H1 (cell line): ENCODE results near the gene SPDYE2. TPM values are rescaled to one million over a fixed set of nuclear protein-coding genes. Genes with fewer than 3 reads are reported as not detected.
"Not testable (repeated sequence)": the region's sequence is repeated elsewhere in the genome, so short reads cannot be mapped to it uniquely, and the experiment has no call there.

ENCODE experiments used
- CTCF ChIA-PET: fragments of 300-600 bp; sonication (Branson Sonifier 250); formaldehyde crosslinking; loops from one replicate; lab custom pipeline; 2021; ENCODE audit not compliant: partially characterized antibody; lab: Charles Lee
- POLR2A ChIA-PET: fragments of 300-600 bp; sonication (Branson Sonifier 250); formaldehyde crosslinking; loops from one replicate; lab custom pipeline; 2021; ENCODE audit warnings: inconsistent platforms; ENCODE audit not compliant: partially characterized antibody; lab: Charles Lee
- DNase-seq, 2 experiments: peaks; one replicate each; pipeline versions ENCODE4 v3.0.0 to v3.0.0-alpha.2; 2010 to 2022; ENCODE audit warnings: low spot score in 2 of 2, low read depth in 1 of 2, mixed read lengths in 1 of 2
- FAIRE-seq: peaks from 2 replicates; lab custom pipeline; 2011; peaks lifted over from hg19 to GRCh38; lab: Jason Lieb, UNC
- H2AFZ ChIP-seq: 2 replicates; pipeline ENCODE4 v1.8.1; 2012; ENCODE audit warnings: low read length, inconsistent platforms
- H2AK5ac ChIP-seq: 2 replicates; pipeline ENCODE4 v1.6.1; 2013; ENCODE audit warnings: low read depth, low read length
- H2BK120ac ChIP-seq: replicated peaks from 2 replicates; pipeline ENCODE3; 2013; ENCODE audit warnings: low read depth, low read length, inconsistent platforms
- H2BK12ac ChIP-seq: 2 replicates; pipeline ENCODE4 v1.6.1; 2013; ENCODE audit warnings: low read depth, low read length
- H2BK15ac ChIP-seq: 2 replicates; pipeline ENCODE4 v1.6.1; 2013; ENCODE audit warnings: low read length
- H2BK20ac ChIP-seq: 2 replicates; pipeline ENCODE4 v1.6.1; 2013; ENCODE audit warnings: low read length
- H2BK5ac ChIP-seq: 2 replicates; pipeline ENCODE4 v1.6.1; 2013; ENCODE audit warnings: low read depth, low read length
- H3K14ac ChIP-seq: 2 replicates; pipeline ENCODE4 v1.6.1; 2013; ENCODE audit warnings: inconsistent platforms; ENCODE audit not compliant: insufficient read length
- H3K18ac ChIP-seq: 2 replicates; pipeline ENCODE4 v1.6.1; 2013; ENCODE audit warnings: low read length; ENCODE audit errors: extremely low read depth
- H3K23ac ChIP-seq: 2 replicates; pipeline ENCODE4 v1.6.1; 2013; ENCODE audit warnings: inconsistent platforms; ENCODE audit not compliant: insufficient read length
- H3K23me2 ChIP-seq: 2 replicates; pipeline ENCODE4 v1.6.1; 2013; ENCODE audit warnings: low read depth, low read length
- H3K27ac ChIP-seq: 2 replicates; pipeline ENCODE4 v1.6.1; 2011; ENCODE audit warnings: low read depth, low read length, inconsistent platforms
- H3K27me3 ChIP-seq, 4 experiments: replicated peaks in 1 of 4; 1 replicate in 1 of 4; 2 replicates in 3 of 4; pipeline versions ENCODE4 v1.6.1 to v1.8.1; 2011 to 2013; ENCODE audit warnings: low read length in 3 of 4, mild to moderate bottlenecking in 3 of 4, inconsistent platforms in 2 of 4, mixed read lengths in 2 of 4, moderate library complexity in 1 of 4; ENCODE audit not compliant: control insufficient read depth in 3 of 4, insufficient read depth in 3 of 4; ENCODE audit errors: extremely low read depth in 1 of 4
- H3K36me3 ChIP-seq, 4 experiments: 2 replicates each; pipeline versions ENCODE4 v1.6.1 to v1.8.1; 2011 to 2013; ENCODE audit warnings: mild to moderate bottlenecking in 4 of 4, low read length in 3 of 4, moderate library complexity in 2 of 4, control low read depth in 1 of 4, inconsistent platforms in 1 of 4; ENCODE audit not compliant: insufficient read depth in 4 of 4, control insufficient read depth in 2 of 4
- H3K4ac ChIP-seq: replicated peaks from 2 replicates; pipeline ENCODE3; 2013; ENCODE audit warnings: low read length, low read depth, mixed read lengths, inconsistent platforms; ENCODE audit not compliant: insufficient read length
- H3K4me1 ChIP-seq, 4 experiments: replicated peaks in 1 of 4; 1 replicate in 1 of 4; 2 replicates in 3 of 4; pipeline versions ENCODE4 v1.6.1 to v1.8.1; 2011 to 2013; ENCODE audit warnings: low read length in 3 of 4, inconsistent platforms in 2 of 4, mixed read lengths in 1 of 4; ENCODE audit not compliant: insufficient read depth in 4 of 4, control insufficient read depth in 3 of 4
- H3K4me2 ChIP-seq, 2 experiments: 2 replicates each; pipeline versions ENCODE4 v1.6.1 to v1.8.1; 2011 to 2013; ENCODE audit warnings: low read depth in 2 of 2, low read length in 2 of 2, control low read depth in 1 of 2, inconsistent platforms in 1 of 2, mild to moderate bottlenecking in 1 of 2; ENCODE audit not compliant: insufficient read depth in 1 of 2
- H3K4me3 ChIP-seq, 4 experiments: fragments of 200-600, 300-600 bp in 1 of 4; sonication (generic), shearing (Covaris generic), sonication (Bioruptor Twin) in 1 of 4; 2 replicates each; pipeline versions ENCODE4 v1.5.1 to v1.8.1; 2011 to 2016; ENCODE audit warnings: low read length in 4 of 4, low read depth in 3 of 4, control low read depth in 2 of 4, inconsistent platforms in 2 of 4, mild to moderate bottlenecking in 2 of 4, mixed read lengths in 1 of 4, moderate library complexity in 1 of 4; ENCODE audit not compliant: insufficient read depth in 2 of 4; ENCODE audit errors: extremely low read depth in 1 of 4
- H3K56ac ChIP-seq: replicated peaks from 2 replicates; pipeline ENCODE3; 2013; ENCODE audit warnings: low read depth, mild to moderate bottlenecking, mixed read lengths, low read length, inconsistent platforms; ENCODE audit not compliant: insufficient read length
- H3K79me1 ChIP-seq: 2 replicates; pipeline ENCODE4 v1.6.1; 2013; ENCODE audit warnings: low read depth, low read length, control low read depth
- H3K79me2 ChIP-seq, 2 experiments: 2 replicates each; pipeline versions ENCODE4 v1.6.1 to v1.8.1; 2012 to 2013; ENCODE audit warnings: low read length in 2 of 2, mild to moderate bottlenecking in 2 of 2, inconsistent platforms in 1 of 2; ENCODE audit not compliant: insufficient read depth in 2 of 2, control insufficient read depth in 1 of 2
- H3K9ac ChIP-seq, 4 experiments: replicated peaks in 1 of 4; 1 replicate in 1 of 4; 2 replicates in 3 of 4; pipeline versions ENCODE4 v1.6.1 to v1.8.1; 2011 to 2013; ENCODE audit warnings: low read depth in 3 of 4, low read length in 3 of 4, control low read depth in 2 of 4, mild to moderate bottlenecking in 2 of 4, moderate library complexity in 2 of 4, inconsistent platforms in 1 of 4; ENCODE audit errors: extremely low read depth in 1 of 4
- H3K9me3 ChIP-seq, 2 experiments: 2 replicates each; pipeline versions ENCODE4 v1.6.1 to v1.8.1; 2012 to 2013; ENCODE audit warnings: mild to moderate bottlenecking in 2 of 2, moderate library complexity in 2 of 2, control low read depth in 1 of 2, inconsistent platforms in 1 of 2, low read depth in 1 of 2, low read length in 1 of 2, mixed read lengths in 1 of 2; ENCODE audit not compliant: insufficient read depth in 2 of 2
- H4K20me1 ChIP-seq, 2 experiments: replicated peaks in 1 of 2; 2 replicates each; pipeline versions ENCODE3 to v1.8.1; 2011 to 2013; ENCODE audit warnings: inconsistent platforms in 2 of 2, low read length in 2 of 2, mild to moderate bottlenecking in 1 of 2; ENCODE audit not compliant: insufficient read depth in 2 of 2, control insufficient read depth in 1 of 2
- H4K5ac ChIP-seq: 2 replicates; pipeline ENCODE4 v1.6.1; 2013; ENCODE audit warnings: low read length, low read depth, mixed read lengths, inconsistent platforms; ENCODE audit not compliant: insufficient read length
- H4K8ac ChIP-seq: 2 replicates; pipeline ENCODE4 v1.8.0; 2013; ENCODE audit warnings: mild to moderate bottlenecking, moderate library complexity, low read length, inconsistent platforms; ENCODE audit not compliant: insufficient read depth; ENCODE audit errors: extremely low read depth
- H4K91ac ChIP-seq: replicated peaks from 2 replicates; pipeline ENCODE3; 2013; ENCODE audit warnings: low read length, mixed read lengths, inconsistent platforms; ENCODE audit not compliant: insufficient read length
- WGBS, 2 experiments: shearing (Covaris generic) in 1 of 2; methylation state at CpG; one replicate each; pipeline versions ENCODE4 v1.1.6 to v1.1.7; 2013 to 2015; ENCODE audit warnings: low lambda C conversion rate in 2 of 2, mixed read lengths in 2 of 2, inconsistent platforms in 1 of 2, low coverage in 1 of 2, missing lambda C conversion rate in 1 of 2; ENCODE audit not compliant: insufficient replicate concordance in 2 of 2, insufficient coverage in 1 of 2, insufficient read length in 1 of 2; ENCODE audit errors: extremely low coverage in 1 of 2, missing lambda C conversion rate in 1 of 2; 5-methylcytosine and 5-hydroxymethylcytosine counted together
- polyA plus RNA-seq, 7 experiments: library from polyadenylated mRNA; depleted of rRNA in 3 of 7; stranded (reverse) in 5 of 7; unstranded in 2 of 7; fragments of >200 nt in 5 of 7; fragments of 200-250 nt in 2 of 7; gene quantifications; 1 replicate in 5 of 7; 2 replicates in 1 of 7; 4 replicates in 1 of 7; pipeline versions ENCODE4 v1.2.1 to v1.2.3, GENCODE V29; 2011 to 2013; ENCODE audit warnings: missing spikeins in 2 of 7, mixed read lengths in 2 of 7
- total RNA-seq: library from RNA; stranded (reverse); fragmentation: NEBNext Ultra II Directional; extraction: Animal tissue kit (Norgen Biotek cat#: 25700); gene quantifications from 2 replicates; pipeline ENCODE4 v1.2.1, GENCODE V29; 2021

Gene SPDYE2
- total and polyA plus RNA-seq, 2 of the 8 experiments (the other 6 are each of a cell fraction or from before 2014, with no cell fraction given): not detected

GRCh38 chr7:102543596-102543995 lies 7.4 kb upstream of the SPDYE2 start, which contains the start of gene UPK3BL2:
Gene UPK3BL2 (minus strand): TSS chr7:102543696. CDS start chr7:102543636, 60 bp downstream.
- H3K9me3 ChIP-seq, H3K79me1 ChIP-seq, H4K8ac ChIP-seq, H4K20me1 ChIP-seq, H2AK5ac ChIP-seq, H2BK12ac ChIP-seq, H2BK20ac ChIP-seq, FAIRE-seq, POLR2A ChIA-PET, H2BK5ac ChIP-seq, H3K36me3 ChIP-seq, H4K91ac ChIP-seq, H2AFZ ChIP-seq, H3K4me1 ChIP-seq, H2BK15ac ChIP-seq, H3K9ac ChIP-seq, H3K4me2 ChIP-seq, H3K14ac ChIP-seq, H3K18ac ChIP-seq, H3K79me2 ChIP-seq, H3K27me3 ChIP-seq, H4K5ac ChIP-seq, H3K27ac ChIP-seq, H3K56ac ChIP-seq, H3K23me2 ChIP-seq, DNase-seq, H2BK120ac ChIP-seq, H3K4me3 ChIP-seq, CTCF ChIA-PET, H3K4ac ChIP-seq, H3K23ac ChIP-seq: not testable (repeated sequence)
- WGBS, 2 experiments: no CpG with 5 or more reads among the region's 8 CpGs

GRCh38 chr7:102544372-102544771 lies 6.7 kb upstream of the SPDYE2 start:
- H3K4me2 ChIP-seq, CTCF ChIA-PET, H2BK120ac ChIP-seq, H3K4me3 ChIP-seq, H3K79me2 ChIP-seq, H3K14ac ChIP-seq, H3K18ac ChIP-seq, DNase-seq, H3K4me1 ChIP-seq, H2AK5ac ChIP-seq, FAIRE-seq, H4K20me1 ChIP-seq, H3K27me3 ChIP-seq, H2BK12ac ChIP-seq, H4K8ac ChIP-seq, H3K79me1 ChIP-seq, H3K4ac ChIP-seq, POLR2A ChIA-PET, H4K5ac ChIP-seq, H3K27ac ChIP-seq, H3K9ac ChIP-seq, H3K23ac ChIP-seq, H4K91ac ChIP-seq, H2AFZ ChIP-seq, H2BK15ac ChIP-seq, H2BK20ac ChIP-seq, H3K9me3 ChIP-seq, H2BK5ac ChIP-seq, H3K56ac ChIP-seq, H3K36me3 ChIP-seq, H3K23me2 ChIP-seq: not testable (repeated sequence)
- no CpG with 5 or more reads among the region's 1 CpG for WGBS, 2 experiments
